ENCODE results near the gene DUOXA2.

DNA sequence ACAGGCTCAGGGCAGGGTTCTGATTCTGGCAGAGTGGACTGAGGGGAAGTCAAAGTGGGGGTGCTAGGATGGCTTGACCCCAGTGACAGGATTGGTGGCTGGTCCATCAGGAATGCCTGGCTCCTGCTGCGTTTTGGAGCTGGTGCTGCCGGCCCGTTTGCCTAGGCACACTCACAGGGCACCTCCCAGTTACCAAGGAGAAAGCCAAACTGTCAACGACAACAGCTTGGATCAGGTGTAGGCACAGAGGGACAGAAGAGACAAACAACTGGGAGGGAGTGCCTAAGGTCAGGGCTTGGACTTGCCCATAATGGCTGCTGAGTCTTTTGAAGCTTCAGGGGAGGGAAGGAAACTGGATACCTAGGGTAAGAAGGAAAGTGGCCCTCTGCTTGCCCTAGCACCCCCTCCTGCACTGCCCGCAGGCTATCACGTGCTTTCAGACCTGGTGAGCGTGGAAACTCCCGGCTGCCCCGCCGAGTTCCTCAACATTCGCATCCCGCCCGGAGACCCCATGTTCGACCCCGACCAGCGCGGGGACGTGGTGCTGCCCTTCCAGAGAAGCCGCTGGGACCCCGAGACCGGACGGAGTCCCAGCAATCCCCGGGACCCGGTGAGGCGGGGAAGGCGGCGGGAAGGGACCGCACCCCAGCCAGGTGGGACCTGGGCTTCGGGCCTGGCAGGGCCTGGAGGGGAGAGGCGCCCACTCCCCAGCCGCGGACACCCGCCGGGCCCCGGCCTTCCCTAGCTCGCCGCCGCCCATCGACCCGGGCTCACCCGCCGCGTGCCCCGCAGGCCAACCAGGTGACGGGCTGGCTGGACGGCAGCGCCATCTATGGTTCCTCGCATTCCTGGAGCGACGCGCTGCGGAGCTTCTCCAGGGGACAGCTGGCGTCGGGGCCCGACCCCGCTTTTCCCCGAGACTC, 20.8 kb downstream of the DUOXA2 start:
- TF ChIP-seq, protein P1, sequence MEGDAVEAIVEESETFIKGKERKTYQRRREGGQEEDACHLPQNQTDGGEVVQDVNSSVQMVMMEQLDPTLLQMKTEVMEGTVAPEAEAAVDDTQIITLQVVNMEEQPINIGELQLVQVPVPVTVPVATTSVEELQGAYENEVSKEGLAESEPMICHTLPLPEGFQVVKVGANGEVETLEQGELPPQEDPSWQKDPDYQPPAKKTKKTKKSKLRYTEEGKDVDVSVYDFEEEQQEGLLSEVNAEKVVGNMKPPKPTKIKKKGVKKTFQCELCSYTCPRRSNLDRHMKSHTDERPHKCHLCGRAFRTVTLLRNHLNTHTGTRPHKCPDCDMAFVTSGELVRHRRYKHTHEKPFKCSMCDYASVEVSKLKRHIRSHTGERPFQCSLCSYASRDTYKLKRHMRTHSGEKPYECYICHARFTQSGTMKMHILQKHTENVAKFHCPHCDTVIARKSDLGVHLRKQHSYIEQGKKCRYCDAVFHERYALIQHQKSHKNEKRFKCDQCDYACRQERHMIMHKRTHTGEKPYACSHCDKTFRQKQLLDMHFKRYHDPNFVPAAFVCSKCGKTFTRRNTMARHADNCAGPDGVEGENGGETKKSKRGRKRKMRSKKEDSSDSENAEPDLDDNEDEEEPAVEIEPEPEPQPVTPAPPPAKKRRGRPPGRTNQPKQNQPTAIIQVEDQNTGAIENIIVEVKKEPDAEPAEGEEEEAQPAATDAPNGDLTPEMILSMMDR (conservative IDR thresholded peaks at IDR 0.05; ENCODE audit: low read depth, low read length): no peak
- TF ChIP-seq EZH2phosphoT487 (IDR thresholded peaks at IDR 0.05; ENCODE audit: borderline replicate concordance, low read length) (no peak), EZH2 (IDR thresholded peaks at IDR 0.05; ENCODE audit: low read length, unreplicated experiment) (no peak)

Data from PC-3 (cell line).